SH-SY5Y (cell line): ENCODE measurements around the gene MYRIP.

Experiments
- GATA2 ChIP-seq: IDR thresholded peaks from 2 replicates; pipeline ENCODE4 v1.6.1; 2011; ENCODE audit warnings: mild to moderate bottlenecking, low read depth, low read length
- GATA3 ChIP-seq: IDR thresholded peaks from 2 replicates; pipeline ENCODE4 v1.6.1; 2011; ENCODE audit warnings: low read depth, mild to moderate bottlenecking, low read length, moderate library complexity

- TF ChIP-seq GATA2 (no peak), GATA3 (no peak)
Observed at GRCh38 chr3:39970982-39971381, 161.6 kb downstream of the MYRIP start.
